ENCODE measurements around the gene PTGES. TPM values are rescaled to one million over a fixed set of nuclear protein-coding genes. Genes with fewer than 3 reads are reported as not detected.

Gene PTGES
- total RNA-seq, 1 experiment from 2014 or later, result 2.4 TPM

DNA sequence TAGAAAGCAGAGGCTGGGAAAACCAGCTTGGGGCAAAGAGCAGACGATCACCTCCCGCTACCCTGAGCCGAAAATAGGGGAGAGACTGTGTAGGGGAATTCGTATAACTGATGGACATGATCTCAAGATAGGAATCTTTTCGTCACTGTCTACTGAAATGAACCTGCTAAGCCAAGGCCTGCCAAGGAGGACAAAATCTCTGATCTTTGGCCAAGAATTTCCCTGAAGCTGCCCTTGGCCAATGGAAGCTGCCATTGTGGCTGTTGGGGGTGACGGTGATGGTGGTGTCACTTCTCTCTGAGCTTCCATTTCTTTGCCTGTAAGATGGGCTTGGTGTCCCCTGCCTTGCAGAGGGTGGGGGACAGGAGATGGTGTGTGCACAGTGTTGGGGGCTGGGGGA is 3.3 kb upstream of the PTGES start:
- Mint-ChIP-seq H3K4me1 (peaks cover 16 to 19% of the 10 kb centered on the region in 2 experiments), H3K36me3 (ENCODE audit: insufficient read depth in 1 of 3, low read depth in 3 of 3) (no peaks in the 10 kb centered on the region), H3K9me3 (no peaks in the 10 kb centered on the region), H3K4me3 (no peak overlapping the region), H3K27ac (no peak overlapping the region), H3K27me3 (ENCODE audit: low read depth) (peaks cover 14% of the 10 kb centered on the region)
- Histone ChIP-seq H4K8ac (replicated peaks; ENCODE audit: insufficient read length, low read depth, low read length) (no peak overlapping the region), H3K56ac (ENCODE audit: insufficient read length, low read depth, low read length) (no peak overlapping the region), H3T11ph (ENCODE audit: low read length) (no peak overlapping the region), H3K4ac (ENCODE audit: low read depth, low read length) (no peak overlapping the region), H3K14ac (ENCODE audit: insufficient read depth, low read length) (no peak overlapping the region; the same call in 1 of the 2 replicates), H4K5ac (ENCODE audit: insufficient read length, low read depth, low read length) (no peak overlapping the region), H2AK5ac (ENCODE audit: insufficient read length, low read length) (no peak overlapping the region), H2BK12ac (ENCODE audit: insufficient read length, low read depth, low read length) (no peak overlapping the region), H2BK15ac (ENCODE audit: low read depth, low read length) (no peak overlapping the region), H4K20me1 (ENCODE audit: control insufficient read depth, insufficient read depth, insufficient read length) (no peaks in the 10 kb centered on the region), H3K79me2 (ENCODE audit: insufficient read depth, low read length) (no peaks in the 10 kb centered on the region), H3K79me1 (ENCODE audit: insufficient read depth, low read depth, low read length, poor library complexity, severe bottlenecking) (no peaks in the 10 kb centered on the region), H3K9me3 (ENCODE audit: control insufficient read depth, low read depth, low read length) (no peaks in the 10 kb centered on the region), H3K9ac (ENCODE audit: extremely low read depth, insufficient read length, low read length) (no peak overlapping the region), H3K4me1 (ENCODE audit: insufficient read depth, low read length) (peaks cover 6% of the 10 kb centered on the region; the same call in 1 of the 2 replicates), H3K18ac (ENCODE audit: insufficient read length, low read depth, low read length) (no peak overlapping the region), H3K4me2 (ENCODE audit: insufficient read depth, insufficient read length, low read length) (no peak overlapping the region), H2BK120ac (ENCODE audit: low read depth, low read length, poor library complexity, severe bottlenecking) (no peak overlapping the region), H2BK5ac (ENCODE audit: insufficient read length, low read length) (no peak overlapping the region), H3K23me2 (ENCODE audit: insufficient read length, low read depth, low read length, poor library complexity, severe bottlenecking) (no peaks in the 10 kb centered on the region), H2BK20ac (ENCODE audit: low read depth, low read length, poor library complexity, severe bottlenecking) (no peak overlapping the region), H2AFZ (ENCODE audit: low read length) (no peak overlapping the region), H4K91ac (ENCODE audit: insufficient read length, low read depth, low read length) (no peak overlapping the region), H3K23ac (ENCODE audit: insufficient read length, low read depth, low read length) (no peak overlapping the region), H3K27ac (ENCODE audit: insufficient read length, low read depth, low read length) (no peak overlapping the region), H3K27me3 (ENCODE audit: insufficient read depth, low read length) (no peaks in the 10 kb centered on the region)
- TF ChIP-seq, protein P1, sequence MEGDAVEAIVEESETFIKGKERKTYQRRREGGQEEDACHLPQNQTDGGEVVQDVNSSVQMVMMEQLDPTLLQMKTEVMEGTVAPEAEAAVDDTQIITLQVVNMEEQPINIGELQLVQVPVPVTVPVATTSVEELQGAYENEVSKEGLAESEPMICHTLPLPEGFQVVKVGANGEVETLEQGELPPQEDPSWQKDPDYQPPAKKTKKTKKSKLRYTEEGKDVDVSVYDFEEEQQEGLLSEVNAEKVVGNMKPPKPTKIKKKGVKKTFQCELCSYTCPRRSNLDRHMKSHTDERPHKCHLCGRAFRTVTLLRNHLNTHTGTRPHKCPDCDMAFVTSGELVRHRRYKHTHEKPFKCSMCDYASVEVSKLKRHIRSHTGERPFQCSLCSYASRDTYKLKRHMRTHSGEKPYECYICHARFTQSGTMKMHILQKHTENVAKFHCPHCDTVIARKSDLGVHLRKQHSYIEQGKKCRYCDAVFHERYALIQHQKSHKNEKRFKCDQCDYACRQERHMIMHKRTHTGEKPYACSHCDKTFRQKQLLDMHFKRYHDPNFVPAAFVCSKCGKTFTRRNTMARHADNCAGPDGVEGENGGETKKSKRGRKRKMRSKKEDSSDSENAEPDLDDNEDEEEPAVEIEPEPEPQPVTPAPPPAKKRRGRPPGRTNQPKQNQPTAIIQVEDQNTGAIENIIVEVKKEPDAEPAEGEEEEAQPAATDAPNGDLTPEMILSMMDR (conservative IDR thresholded peaks at IDR 0.05), result no peak
- DNase-seq, result no peak
- no CpG with 5 or more reads among the region's 6 CpGs for WGBS (ENCODE audit: extremely low coverage, insufficient read length, low lambda C conversion rate)

Data from H9 (cell line).